ENCODE results near the gene IPCEF1. TPM values are rescaled to one million over a fixed set of nuclear protein-coding genes. Genes with fewer than 3 reads are reported as not detected.

Gene IPCEF1
- total RNA-seq, 1 experiment from 2014 or later: 0.28 TPM

GRCh38 chr6:154187714-154188113 lies 168.9 kb downstream of the IPCEF1 start:
- intact Hi-C loops (cut with micrococcal nuclease; ENCODE audit: unreplicated experiment) (no loop called here), in situ Hi-C loops (cut with HindIII; ENCODE audit: low pct_unique_long_range_greater_than_20kb, low sequenced_read_pairs) (no loop called here)
- H3K4me1 ChIP-seq (ENCODE audit: control insufficient read depth, insufficient read depth, low read length): no peaks in the 10 kb centered on the region
- H3K4me3 ChIP-seq (ENCODE audit: low read depth in 2 of 2, low read length in 2 of 2): no peak overlapping the region
- TF ChIP-seq TCF7L2 (IDR thresholded peaks at IDR 0.05; ENCODE audit: low read depth, low read length) (no peak), CTCF (IDR thresholded peaks at IDR 0.05) (no peak), POLR2AphosphoS5 (IDR thresholded peaks at IDR 0.05; ENCODE audit: low read depth, low read length) (no peak)
- H3K27ac ChIP-seq (ENCODE audit: low read length): no peak overlapping the region
- ChIA-PET POLR2A (no interaction called here), CTCF (no interaction called here)
- H3K9me3 ChIP-seq (ENCODE audit: control insufficient read depth, insufficient read depth, low read depth, low read length): no peaks in the 10 kb centered on the region
- H3K27me3 ChIP-seq (ENCODE audit: control insufficient read depth, insufficient read depth, low read length): no peaks in the 10 kb centered on the region
- no TSS peak for BruUV-seq (replicated peaks)
- no peak for ATAC-seq
- no peaks in the 10 kb centered on the region for H3K36me3 ChIP-seq (ENCODE audit: control insufficient read depth, insufficient read depth, low read length)
- no peak for DNase-seq (ENCODE audit: low read depth, low spot score)

- intact Hi-C loops (cut with micrococcal nuclease; ENCODE audit: unreplicated experiment) (no loop called here), in situ Hi-C loops (cut with HindIII; ENCODE audit: low pct_unique_long_range_greater_than_20kb, low sequenced_read_pairs) (no loop called here)
- Histone ChIP-seq H3K4me3 (ENCODE audit: low read depth in 2 of 2, low read length in 2 of 2) (no peak overlapping the region), H3K27ac (ENCODE audit: low read length) (no peak overlapping the region), H3K9me3 (ENCODE audit: control insufficient read depth, insufficient read depth, low read depth, low read length) (no peaks in the 10 kb centered on the region), H3K4me1 (ENCODE audit: control insufficient read depth, insufficient read depth, low read length) (no peaks in the 10 kb centered on the region), H3K36me3 (ENCODE audit: control insufficient read depth, insufficient read depth, low read length) (no peaks in the 10 kb centered on the region), H3K27me3 (ENCODE audit: control insufficient read depth, insufficient read depth, low read length) (no peaks in the 10 kb centered on the region)
- DNase-seq (ENCODE audit: low read depth, low spot score) (no peak), ATAC-seq (no peak)
- TF ChIP-seq, protein P1, sequence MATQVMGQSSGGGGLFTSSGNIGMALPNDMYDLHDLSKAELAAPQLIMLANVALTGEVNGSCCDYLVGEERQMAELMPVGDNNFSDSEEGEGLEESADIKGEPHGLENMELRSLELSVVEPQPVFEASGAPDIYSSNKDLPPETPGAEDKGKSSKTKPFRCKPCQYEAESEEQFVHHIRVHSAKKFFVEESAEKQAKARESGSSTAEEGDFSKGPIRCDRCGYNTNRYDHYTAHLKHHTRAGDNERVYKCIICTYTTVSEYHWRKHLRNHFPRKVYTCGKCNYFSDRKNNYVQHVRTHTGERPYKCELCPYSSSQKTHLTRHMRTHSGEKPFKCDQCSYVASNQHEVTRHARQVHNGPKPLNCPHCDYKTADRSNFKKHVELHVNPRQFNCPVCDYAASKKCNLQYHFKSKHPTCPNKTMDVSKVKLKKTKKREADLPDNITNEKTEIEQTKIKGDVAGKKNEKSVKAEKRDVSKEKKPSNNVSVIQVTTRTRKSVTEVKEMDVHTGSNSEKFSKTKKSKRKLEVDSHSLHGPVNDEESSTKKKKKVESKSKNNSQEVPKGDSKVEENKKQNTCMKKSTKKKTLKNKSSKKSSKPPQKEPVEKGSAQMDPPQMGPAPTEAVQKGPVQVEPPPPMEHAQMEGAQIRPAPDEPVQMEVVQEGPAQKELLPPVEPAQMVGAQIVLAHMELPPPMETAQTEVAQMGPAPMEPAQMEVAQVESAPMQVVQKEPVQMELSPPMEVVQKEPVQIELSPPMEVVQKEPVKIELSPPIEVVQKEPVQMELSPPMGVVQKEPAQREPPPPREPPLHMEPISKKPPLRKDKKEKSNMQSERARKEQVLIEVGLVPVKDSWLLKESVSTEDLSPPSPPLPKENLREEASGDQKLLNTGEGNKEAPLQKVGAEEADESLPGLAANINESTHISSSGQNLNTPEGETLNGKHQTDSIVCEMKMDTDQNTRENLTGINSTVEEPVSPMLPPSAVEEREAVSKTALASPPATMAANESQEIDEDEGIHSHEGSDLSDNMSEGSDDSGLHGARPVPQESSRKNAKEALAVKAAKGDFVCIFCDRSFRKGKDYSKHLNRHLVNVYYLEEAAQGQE (IDR thresholded peaks at IDR 0.05; ENCODE audit: insufficient read depth in 1 of 2, low read depth in 2 of 2, low read length in 1 of 2): no peak
- TF ChIP-seq SIN3A (IDR thresholded peaks at IDR 0.05; ENCODE audit: borderline replicate concordance, insufficient read depth, low read depth, low read length) (no peak), TCF7L2 (IDR thresholded peaks at IDR 0.05; ENCODE audit: low read depth, low read length) (no peak), CTCF (IDR thresholded peaks at IDR 0.05) (no peak), POLR2AphosphoS5 (IDR thresholded peaks at IDR 0.05; ENCODE audit: low read depth, low read length) (no peak)
- no TSS peak for BruUV-seq (replicated peaks)
- CTCF ChIA-PET: no interaction called here
- POLR2A ChIA-PET: no interaction called here
Observed at GRCh38 chr6:154187203-154187602, 169.4 kb downstream of the IPCEF1 start.
